BE2C (cell line): Measurements from ENCODE around the gene BRS3.

Experiments used
- DNase-seq: peaks from one replicate; pipeline ENCODE4 v3.0.0-alpha.2; 2020
- H3K27me3 ChIP-seq: fragments of 250-450 bp; sonication (Bioruptor Pico); 2 replicates; pipeline ENCODE4 v1.5.1; 2020; ENCODE audit warnings: mild to moderate bottlenecking
- H3K36me3 ChIP-seq: fragments of 250-450 bp; sonication (Bioruptor Pico); 2 replicates; pipeline ENCODE4 v1.5.1; 2020; ENCODE audit warnings: mild to moderate bottlenecking
- H3K4me1 ChIP-seq: fragments of 250-450 bp; sonication (Bioruptor Pico); 2 replicates; pipeline ENCODE4 v1.5.1; 2020
- H3K4me3 ChIP-seq: 2 replicates; pipeline ENCODE4 v1.5.1; 2011; ENCODE audit warnings: low read depth, low read length
- H3K9me3 ChIP-seq: fragments of 250-450 bp; sonication (Bioruptor Pico); 2 replicates; pipeline ENCODE4 v1.5.1; 2020
- TF ChIP-seq, protein P1 (sequence below): IDR thresholded peaks from 2 replicates; pipeline ENCODE4 v1.5.1; 2012; ENCODE audit warnings: mild to moderate bottlenecking, low read depth, low read length

The BRS3 gene

DNA sequence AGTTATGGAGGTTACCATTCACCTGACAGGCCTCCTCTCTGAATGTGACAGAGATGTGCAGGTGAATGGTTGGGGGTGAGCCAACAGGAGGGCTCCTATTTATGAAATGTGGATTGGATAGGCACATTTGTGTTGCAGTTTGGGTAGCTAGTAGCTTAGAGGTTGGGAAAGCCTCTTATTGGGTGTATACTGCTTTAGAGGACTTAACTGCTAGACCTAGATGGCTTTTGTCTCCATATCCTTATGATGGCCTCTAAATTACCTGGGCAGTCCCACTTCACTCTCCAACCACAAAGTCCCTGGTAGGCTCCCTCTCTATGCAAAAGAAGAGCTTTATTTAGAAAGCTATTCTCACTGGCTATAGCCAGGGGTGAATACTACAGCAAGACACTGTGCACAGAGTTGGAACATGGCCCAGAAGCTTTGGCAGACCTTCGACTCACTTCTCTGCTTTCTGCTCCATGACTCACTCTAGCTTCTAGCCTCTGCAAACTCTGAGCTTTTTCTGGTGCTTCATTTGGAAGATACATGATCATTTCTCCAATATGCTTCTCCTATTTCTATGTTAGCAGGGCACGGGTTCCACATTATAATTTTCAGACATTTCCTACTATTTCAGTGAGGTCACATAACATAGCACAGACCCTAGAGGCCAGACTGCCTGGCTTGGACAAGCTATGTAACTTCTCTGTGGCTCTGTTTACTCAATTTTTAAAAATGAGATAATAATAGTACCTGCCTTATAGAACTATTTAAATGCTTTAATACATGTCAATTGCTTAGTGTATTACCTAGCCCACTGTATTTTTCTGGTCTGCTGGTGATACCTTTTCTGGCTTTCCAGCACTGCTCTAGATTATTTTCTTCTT is 38.2 kb downstream of the BRS3 start:
- DNase-seq = peak; percentile 47
- no peaks in the 10 kb centered on the region for H3K4me1 ChIP-seq
- TF ChIP-seq, protein P1, sequence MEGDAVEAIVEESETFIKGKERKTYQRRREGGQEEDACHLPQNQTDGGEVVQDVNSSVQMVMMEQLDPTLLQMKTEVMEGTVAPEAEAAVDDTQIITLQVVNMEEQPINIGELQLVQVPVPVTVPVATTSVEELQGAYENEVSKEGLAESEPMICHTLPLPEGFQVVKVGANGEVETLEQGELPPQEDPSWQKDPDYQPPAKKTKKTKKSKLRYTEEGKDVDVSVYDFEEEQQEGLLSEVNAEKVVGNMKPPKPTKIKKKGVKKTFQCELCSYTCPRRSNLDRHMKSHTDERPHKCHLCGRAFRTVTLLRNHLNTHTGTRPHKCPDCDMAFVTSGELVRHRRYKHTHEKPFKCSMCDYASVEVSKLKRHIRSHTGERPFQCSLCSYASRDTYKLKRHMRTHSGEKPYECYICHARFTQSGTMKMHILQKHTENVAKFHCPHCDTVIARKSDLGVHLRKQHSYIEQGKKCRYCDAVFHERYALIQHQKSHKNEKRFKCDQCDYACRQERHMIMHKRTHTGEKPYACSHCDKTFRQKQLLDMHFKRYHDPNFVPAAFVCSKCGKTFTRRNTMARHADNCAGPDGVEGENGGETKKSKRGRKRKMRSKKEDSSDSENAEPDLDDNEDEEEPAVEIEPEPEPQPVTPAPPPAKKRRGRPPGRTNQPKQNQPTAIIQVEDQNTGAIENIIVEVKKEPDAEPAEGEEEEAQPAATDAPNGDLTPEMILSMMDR = no peak
- no peak overlapping the region for H3K4me3 ChIP-seq
- no peaks in the 10 kb centered on the region for H3K9me3 ChIP-seq
- H3K36me3 ChIP-seq = no peaks in the 10 kb centered on the region
- H3K27me3 ChIP-seq = no peaks in the 10 kb centered on the region

DNA sequence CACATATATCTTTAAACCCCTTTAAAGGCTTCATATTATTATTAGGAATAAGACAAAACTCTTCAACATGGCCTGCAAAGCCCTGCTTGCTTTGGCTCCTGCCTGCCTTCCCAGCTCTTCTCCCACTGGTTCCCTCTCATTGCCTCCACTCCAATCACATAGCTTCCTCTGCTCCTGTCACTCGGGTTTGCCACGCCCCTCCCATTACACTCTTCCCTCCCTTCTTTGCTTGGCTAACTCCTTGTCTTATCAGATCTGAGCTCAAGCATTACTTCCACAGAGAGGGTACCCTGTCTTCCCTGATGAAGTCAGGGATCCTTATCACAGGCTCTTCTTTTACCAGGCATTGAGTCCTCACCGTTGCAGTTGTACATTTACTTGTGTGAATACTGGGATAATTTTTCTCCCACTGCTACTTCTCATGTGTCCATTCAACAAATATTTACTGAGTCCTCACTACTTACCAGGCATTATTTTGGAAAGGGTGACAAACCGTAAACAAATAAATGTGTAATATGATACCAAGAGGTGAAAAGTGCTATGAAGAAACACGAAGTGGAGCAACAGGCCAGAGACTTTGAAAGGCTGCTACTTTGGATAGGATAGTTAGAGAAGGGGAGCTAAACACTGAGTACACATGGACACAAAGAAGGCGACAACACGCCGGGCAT is 41.0 kb downstream of the BRS3 start:
- peak; percentile 43 for DNase-seq
- TF ChIP-seq, protein P1 = no peak
- Histone ChIP-seq H3K27me3 (no peaks in the 10 kb centered on the region), H3K4me3 (no peak overlapping the region), H3K4me1 (no peaks in the 10 kb centered on the region), H3K9me3 (no peaks in the 10 kb centered on the region), H3K36me3 (no peaks in the 10 kb centered on the region)

DNA sequence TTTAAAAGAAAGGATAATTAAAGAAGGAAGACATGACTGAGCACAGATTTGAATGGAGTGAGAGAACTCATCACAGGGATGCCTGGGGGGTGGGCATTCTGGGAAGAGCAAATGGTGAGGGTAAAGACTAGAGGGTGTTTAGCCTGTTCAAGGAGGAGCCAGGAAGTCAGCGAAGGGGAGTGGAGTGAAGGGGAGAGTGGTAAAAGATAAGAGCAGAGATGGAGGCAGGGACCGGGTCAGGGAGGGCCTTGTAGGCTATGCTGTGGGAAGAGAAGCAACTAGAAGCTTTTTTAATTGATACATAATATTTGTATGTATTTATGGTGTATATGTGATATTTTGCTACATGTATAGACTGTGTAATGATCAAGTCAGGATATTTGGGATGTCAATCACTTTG is 42.0 kb downstream of the BRS3 start:
- TF ChIP-seq, protein P1 = no peak
- no peaks in the 10 kb centered on the region for H3K27me3 ChIP-seq
- H3K9me3 ChIP-seq = no peaks in the 10 kb centered on the region
- H3K36me3 ChIP-seq = no peaks in the 10 kb centered on the region
- H3K4me3 ChIP-seq = no peak overlapping the region
- DNase-seq = peak; percentile 14
- H3K4me1 ChIP-seq = no peaks in the 10 kb centered on the region

DNA sequence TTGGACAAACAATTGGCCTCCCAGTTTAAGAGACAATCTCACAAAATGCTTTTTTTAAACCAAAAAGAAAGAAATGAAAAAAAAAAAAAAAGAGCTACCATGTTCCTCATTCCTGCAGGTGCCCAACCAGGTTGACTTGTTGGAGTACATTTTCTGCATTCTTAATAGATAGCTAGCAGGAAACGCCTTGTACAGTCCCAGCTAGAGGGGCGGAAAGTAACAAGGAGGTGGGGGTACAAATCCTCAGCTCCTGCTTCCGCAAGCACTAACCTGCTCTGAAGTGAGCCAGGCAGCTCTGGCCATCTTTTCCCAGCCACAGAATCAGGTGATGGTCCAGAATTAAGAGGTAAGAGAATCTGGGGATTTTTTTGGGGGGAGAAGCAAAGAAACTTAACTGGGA is 44.2 kb downstream of the BRS3 start, which contains the start of gene VGLL1:
Gene VGLL1 (plus strand): TSS at position 265 of the 400 bp plus-strand sequence. CDS start 3,806 bp downstream, outside the sequence.
- H3K9me3 ChIP-seq = no peaks in the 10 kb centered on the region
- TF ChIP-seq, protein P1 = no peak
- H3K27me3 ChIP-seq = no peaks in the 10 kb centered on the region
- no peak within 1 kb of the TSS for H3K4me3 ChIP-seq
- no peak for DNase-seq
- H3K4me1 ChIP-seq = no peaks in the 10 kb centered on the region
- no peaks in the 10 kb centered on the region for H3K36me3 ChIP-seq

DNA sequence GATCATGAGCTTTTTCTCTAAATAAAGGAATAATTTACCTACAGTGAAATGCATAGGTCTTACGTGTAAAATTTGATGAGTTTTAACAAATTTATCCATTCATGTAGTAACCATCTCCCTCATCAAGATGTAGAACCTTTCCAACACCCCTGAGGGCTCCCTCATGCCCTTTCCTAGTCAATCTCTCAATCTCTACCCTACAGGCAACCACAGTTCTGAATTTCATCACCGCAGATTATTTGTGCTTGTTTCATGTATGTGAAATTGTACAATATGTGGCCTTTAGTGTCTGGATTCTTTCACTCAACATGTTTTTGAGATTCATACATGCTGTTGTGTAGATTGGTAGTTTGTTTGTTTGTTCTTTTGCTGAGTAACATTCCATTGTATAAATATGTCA is 46.4 kb downstream of the BRS3 start:
- H3K4me1 ChIP-seq = no peaks in the 10 kb centered on the region
- H3K36me3 ChIP-seq = no peaks in the 10 kb centered on the region
- TF ChIP-seq, protein P1 = no peak
- no peak overlapping the region for H3K4me3 ChIP-seq
- no peaks in the 10 kb centered on the region for H3K9me3 ChIP-seq
- no peak for DNase-seq
- H3K27me3 ChIP-seq = no peaks in the 10 kb centered on the region

DNA sequence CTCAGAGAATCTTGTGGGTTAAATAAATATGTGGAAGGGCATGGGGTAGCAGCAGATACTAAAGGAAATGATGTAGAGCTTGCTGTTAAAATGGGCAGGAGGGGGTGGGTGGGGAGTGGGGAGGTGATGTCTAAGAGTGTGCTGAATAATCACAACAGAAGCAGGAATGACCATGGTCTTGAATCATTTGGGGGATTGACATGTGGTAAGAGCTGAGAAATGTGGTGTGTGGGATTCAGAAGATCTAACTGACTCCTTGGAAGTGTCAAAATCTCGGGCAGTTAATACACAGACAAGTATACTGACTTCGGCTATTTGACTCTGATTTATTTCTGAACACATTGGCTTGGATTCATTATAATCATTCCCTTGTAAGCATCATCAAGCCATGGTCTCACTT is 51.1 kb downstream of the BRS3 start:
- no peaks in the 10 kb centered on the region for H3K27me3 ChIP-seq
- no peaks in the 10 kb centered on the region for H3K4me1 ChIP-seq
- TF ChIP-seq, protein P1 = no peak
- H3K9me3 ChIP-seq = no peaks in the 10 kb centered on the region
- no peaks in the 10 kb centered on the region for H3K36me3 ChIP-seq
- H3K4me3 ChIP-seq = no peak overlapping the region
- DNase-seq = no peak
